Endothelial cell of umbilical vein (primary cell): ENCODE data around the gene LEP. TPM values are rescaled to one million over a fixed set of nuclear protein-coding genes. Genes with fewer than 3 reads are reported as not detected.

Source experiments
- BruUV-seq: library from RNA; stranded (reverse); fragments of 400-500 nt; replicated peaks from 2 replicates; lab custom pipeline; 2021; lab: Mats Ljungman, UMichigan
- CTCF ChIA-PET: fragments of 300-600, 350-600 bp; sonication (Branson Sonifier 250); formaldehyde crosslinking; loops from one replicate; lab custom pipeline; 2021; ENCODE audit warnings: antibody characterized with exemption, inconsistent platforms; lab: Charles Lee
- POLR2A ChIA-PET: fragments of 300-600, 350-600 bp; sonication (Branson Sonifier 250); formaldehyde crosslinking; loops from one replicate; lab custom pipeline; 2021; ENCODE audit warnings: antibody characterized with exemption, inconsistent platforms; lab: Charles Lee
- DNase-seq: peaks from one replicate; pipeline ENCODE4 v3.0.0-alpha.2; 2011; ENCODE audit warnings: low read depth, low spot score
- FAIRE-seq: peaks from 2 replicates; lab custom pipeline; 2011; peaks lifted over from hg19 to GRCh38; lab: Jason Lieb, UNC
- H2AFZ ChIP-seq: 2 replicates; pipeline ENCODE4 v1.6.0; 2012; ENCODE audit warnings: low read depth, low read length, control low read depth, inconsistent platforms
- H3K27ac ChIP-seq: 2 replicates; pipeline ENCODE4 v1.5.1; 2011; ENCODE audit warnings: low read depth, mild to moderate bottlenecking, control low read depth, low read length, moderate library complexity; ENCODE audit not compliant: insufficient read depth
- H3K27me3 ChIP-seq, 2 experiments: 2 replicates each; pipeline versions ENCODE4 v1.6.0 to v1.6.1; 2011; ENCODE audit warnings: low read length in 2 of 2, mixed read lengths in 1 of 2; ENCODE audit not compliant: control insufficient read depth in 2 of 2, insufficient read depth in 2 of 2
- H3K36me3 ChIP-seq, 2 experiments: 2 replicates in 1 of 2; 3 replicates in 1 of 2; pipeline ENCODE4 v1.5.1; 2011; ENCODE audit warnings: low read length in 2 of 2, mild to moderate bottlenecking in 1 of 2, moderate library complexity in 1 of 2; ENCODE audit not compliant: control insufficient read depth in 2 of 2, insufficient read depth in 2 of 2; ENCODE audit errors: extremely low read depth in 1 of 2
- H3K4me1 ChIP-seq: 3 replicates; pipeline ENCODE4 v1.5.1; 2011; ENCODE audit warnings: mild to moderate bottlenecking, low read length; ENCODE audit not compliant: control insufficient read depth, insufficient read depth; ENCODE audit errors: extremely low read depth
- H3K4me2 ChIP-seq: 2 replicates; pipeline ENCODE4 v1.6.1; 2011; ENCODE audit warnings: low read length, control low read depth, mixed read lengths; ENCODE audit not compliant: insufficient read depth
- H3K4me3 ChIP-seq, 3 experiments: fragments of 200-600 bp in 1 of 3; sonication (generic), shearing (Covaris generic) in 1 of 3; replicated peaks in 1 of 3; 2 replicates each; pipeline ENCODE4 v1.5.1; 2011 to 2016; ENCODE audit warnings: control low read depth in 3 of 3, low read length in 3 of 3, mild to moderate bottlenecking in 2 of 3, inconsistent platforms in 1 of 3, low read depth in 1 of 3, moderate library complexity in 1 of 3; ENCODE audit not compliant: insufficient read depth in 1 of 3
- H3K79me2 ChIP-seq: 2 replicates; pipeline ENCODE4 v1.6.0; 2012; ENCODE audit warnings: low read length, inconsistent platforms; ENCODE audit not compliant: control insufficient read depth, insufficient read depth
- H3K9ac ChIP-seq: replicated peaks from 2 replicates; pipeline ENCODE3; 2011; ENCODE audit warnings: low read length, control low read depth; ENCODE audit not compliant: insufficient read depth; ENCODE audit errors: extremely low read depth
- H3K9me1 ChIP-seq: replicated peaks from 3 replicates; pipeline ENCODE4 v1.6.0; 2011; ENCODE audit warnings: mild to moderate bottlenecking, low read length; ENCODE audit not compliant: control insufficient read depth, insufficient read depth; ENCODE audit errors: extremely low read depth
- H3K9me3 ChIP-seq: replicated peaks from 2 replicates; pipeline ENCODE4 v1.5.1; 2012; ENCODE audit warnings: low read length, inconsistent platforms; ENCODE audit not compliant: control insufficient read depth, insufficient read depth
- H4K20me1 ChIP-seq: replicated peaks from 2 replicates; pipeline ENCODE3; 2011; ENCODE audit warnings: mild to moderate bottlenecking, low read length; ENCODE audit not compliant: control insufficient read depth, insufficient read depth; ENCODE audit errors: extremely low read depth
- EZH2 ChIP-seq: IDR thresholded peaks from 2 replicates; pipeline ENCODE4 v1.6.1; 2012; ENCODE audit warnings: borderline replicate concordance, low read depth, mild to moderate bottlenecking, moderate library complexity, low read length, inconsistent platforms; ENCODE audit not compliant: severe bottlenecking
- FOS ChIP-seq: IDR thresholded peaks from 2 replicates; pipeline ENCODE4 v1.6.1; 2011; ENCODE audit warnings: mild to moderate bottlenecking, low read length, moderate library complexity, borderline replicate concordance; ENCODE audit not compliant: insufficient read depth
- GATA2 ChIP-seq: IDR thresholded peaks from 2 replicates; pipeline ENCODE4 v1.7.0; 2011; ENCODE audit warnings: low read depth, mild to moderate bottlenecking, moderate library complexity, mixed read lengths, low read length; ENCODE audit not compliant: insufficient read length, insufficient read depth
- JUN ChIP-seq: IDR thresholded peaks from 2 replicates; pipeline ENCODE4 v1.6.1; 2011; ENCODE audit warnings: borderline replicate concordance, low read depth; ENCODE audit not compliant: insufficient read length, insufficient read depth
- MYC ChIP-seq: IDR thresholded peaks from one replicate; pipeline ENCODE4 v1.6.1; 2011; ENCODE audit warnings: mild to moderate bottlenecking, low read depth, low read length
- POLR2A ChIP-seq: IDR thresholded peaks from 2 replicates; pipeline ENCODE4 v1.6.1; 2012; ENCODE audit warnings: low read depth, mild to moderate bottlenecking, control low read depth, low read length
- POLR2AphosphoS5 ChIP-seq: IDR thresholded peaks from 2 replicates; pipeline ENCODE4 v1.6.1; 2012; ENCODE audit warnings: low read depth, mild to moderate bottlenecking, control low read depth, low read length, moderate library complexity; ENCODE audit not compliant: insufficient read depth
- dilution Hi-C: fragments of 300-500 bp; cut with MboI; formaldehyde crosslinking; loops from one replicate; pipeline ENCODE4 v1.15.0; 2019; ENCODE audit warnings: low sequenced_read_pairs; ENCODE audit not compliant: extremely low pct_ligation_motif_present
- intact Hi-C: fragments of 100-400 bp; cut with micrococcal nuclease; formaldehyde crosslinking; loops from one replicate; pipeline ENCODE4 v1.10.0; 2022
- polyA plus RNA-seq, 4 experiments: library from polyadenylated mRNA; depleted of rRNA in 3 of 4; stranded (reverse) in 3 of 4; unstranded in 1 of 4; fragments of >200 nt; gene quantifications; 2 replicates each; pipeline versions ENCODE4 v1.2.1 to v1.2.3, GENCODE V29; 2011 to 2012; ENCODE audit warnings: missing spikeins in 1 of 4
- total RNA-seq: library from RNA; stranded (reverse); gene quantifications from 2 replicates; pipeline ENCODE4 v1.2.3, GENCODE V29; 2021
- TF ChIP-seq, protein P1 (sequence below), 2 donors: IDR thresholded peaks; 1 replicate in 1 of 2; 2 replicates in 1 of 2; pipeline ENCODE4 v1.5.1; 2011; ENCODE audit warnings: low read length in 2 of 2, mild to moderate bottlenecking in 2 of 2, moderate library complexity in 2 of 2, control low read depth in 1 of 2, inconsistent platforms in 1 of 2, low read depth in 1 of 2; ENCODE audit not compliant: insufficient read depth in 1 of 2; ENCODE audit errors: extremely low read depth in 1 of 2
- TF ChIP-seq, protein P2 (sequence below): IDR thresholded peaks from 2 replicates; pipeline ENCODE4 v1.6.1; 2011; ENCODE audit not compliant: insufficient read depth, insufficient read length

Gene LEP
- total and polyA plus RNA-seq, 2 donors (not counting 3 experiments of a cell fraction or from before 2014, with no cell fraction given), result not detected

DNA sequence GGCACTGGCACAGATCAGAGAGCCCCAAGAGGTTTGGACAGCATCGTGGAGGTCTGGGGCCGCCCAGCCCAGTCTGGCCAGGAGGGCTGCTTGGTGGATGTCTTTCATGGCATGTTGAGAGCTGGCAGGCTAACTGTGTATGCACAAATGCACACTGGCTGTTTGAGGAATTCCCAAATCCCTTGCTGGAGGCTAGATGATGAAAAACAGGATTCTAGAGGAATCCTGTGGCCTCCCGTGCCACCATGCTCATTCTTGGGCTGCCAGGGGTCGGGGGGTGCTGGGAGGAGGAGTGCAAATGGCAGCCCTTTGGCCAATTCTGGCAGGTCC, 26.5 kb downstream of the LEP start:
- CTCF ChIA-PET, result no interaction called here
- Histone ChIP-seq H3K4me2 (no peak overlapping the region), H3K79me2 (no peaks in the 10 kb centered on the region), H3K9me3 (no peaks in the 10 kb centered on the region), H3K4me3 (no peak overlapping the region), H3K9me1 (no peaks in the 10 kb centered on the region), H3K36me3 (no peaks in the 10 kb centered on the region), H3K4me1 (peaks cover 9% of the 10 kb centered on the region), H3K27ac (no peak overlapping the region), H3K27me3 (peaks cover 46 to 65% of the 10 kb centered on the region in 2 experiments), H2AFZ (no peak overlapping the region), H3K9ac (no peak overlapping the region), H4K20me1 (no peaks in the 10 kb centered on the region)
- dilution Hi-C loops, result no loop called here
- peak; percentile 29 for TF ChIP-seq EZH2
- TF ChIP-seq, protein P1, sequence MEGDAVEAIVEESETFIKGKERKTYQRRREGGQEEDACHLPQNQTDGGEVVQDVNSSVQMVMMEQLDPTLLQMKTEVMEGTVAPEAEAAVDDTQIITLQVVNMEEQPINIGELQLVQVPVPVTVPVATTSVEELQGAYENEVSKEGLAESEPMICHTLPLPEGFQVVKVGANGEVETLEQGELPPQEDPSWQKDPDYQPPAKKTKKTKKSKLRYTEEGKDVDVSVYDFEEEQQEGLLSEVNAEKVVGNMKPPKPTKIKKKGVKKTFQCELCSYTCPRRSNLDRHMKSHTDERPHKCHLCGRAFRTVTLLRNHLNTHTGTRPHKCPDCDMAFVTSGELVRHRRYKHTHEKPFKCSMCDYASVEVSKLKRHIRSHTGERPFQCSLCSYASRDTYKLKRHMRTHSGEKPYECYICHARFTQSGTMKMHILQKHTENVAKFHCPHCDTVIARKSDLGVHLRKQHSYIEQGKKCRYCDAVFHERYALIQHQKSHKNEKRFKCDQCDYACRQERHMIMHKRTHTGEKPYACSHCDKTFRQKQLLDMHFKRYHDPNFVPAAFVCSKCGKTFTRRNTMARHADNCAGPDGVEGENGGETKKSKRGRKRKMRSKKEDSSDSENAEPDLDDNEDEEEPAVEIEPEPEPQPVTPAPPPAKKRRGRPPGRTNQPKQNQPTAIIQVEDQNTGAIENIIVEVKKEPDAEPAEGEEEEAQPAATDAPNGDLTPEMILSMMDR (IDR thresholded peaks at IDR 0.05; ENCODE audit: extremely low read depth in 1 of 2, insufficient read depth in 1 of 2, low read depth in 1 of 2, low read length in 2 of 2), result no peak
- TF ChIP-seq MYC, result no peak
- TF ChIP-seq JUN, result no peak
- DNase-seq (no peak), FAIRE-seq (no peak)
- intact Hi-C loops, result no loop called here
- BruUV-seq, result no TSS peak
- POLR2A ChIA-PET, result no interaction called here

DNA sequence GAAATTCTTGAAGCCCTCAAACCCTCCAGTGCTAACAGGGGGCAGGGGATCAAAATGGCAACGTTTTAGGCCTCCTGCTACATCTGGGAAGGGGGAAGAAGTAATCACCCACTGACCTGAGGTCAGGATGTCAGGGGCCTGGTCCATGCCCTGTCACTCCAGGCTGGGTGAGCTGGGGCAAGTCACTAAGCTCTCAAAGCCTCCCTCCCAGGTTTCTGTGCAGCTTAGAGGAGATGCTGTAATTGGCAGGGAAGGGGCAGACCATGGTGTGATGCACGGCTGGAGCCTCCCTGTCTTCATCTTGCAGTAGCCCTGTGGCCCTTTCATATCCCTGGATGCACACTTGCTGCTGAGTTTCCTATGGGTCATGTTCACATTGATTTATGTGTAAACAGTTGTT, 27.2 kb downstream of the LEP start:
- dilution Hi-C loops (no loop called here), intact Hi-C loops (no loop called here)
- no peaks in the 10 kb centered on the region for H3K79me2 ChIP-seq
- ChIA-PET POLR2A (no interaction called here), CTCF (no interaction called here)
- FAIRE-seq (no peak), DNase-seq (no peak)
- no peak overlapping the region for H3K27ac ChIP-seq
- H3K4me3 ChIP-seq, result no peak overlapping the region
- peaks cover 9% of the 10 kb centered on the region for H3K4me1 ChIP-seq
- H3K9me1 ChIP-seq, result no peaks in the 10 kb centered on the region
- no peak overlapping the region for H3K9ac ChIP-seq
- no TSS peak for BruUV-seq
- TF ChIP-seq, protein P2, sequence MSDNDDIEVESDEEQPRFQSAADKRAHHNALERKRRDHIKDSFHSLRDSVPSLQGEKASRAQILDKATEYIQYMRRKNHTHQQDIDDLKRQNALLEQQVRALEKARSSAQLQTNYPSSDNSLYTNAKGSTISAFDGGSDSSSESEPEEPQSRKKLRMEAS, result no peak
- no peak for TF ChIP-seq MYC
- no peak for TF ChIP-seq POLR2AphosphoS5
- TF ChIP-seq, protein P1 (IDR thresholded peaks at IDR 0.05; ENCODE audit: extremely low read depth in 1 of 2, insufficient read depth in 1 of 2, low read depth in 1 of 2, low read length in 2 of 2), result no peak
- no peak for TF ChIP-seq POLR2A
- no peak for TF ChIP-seq GATA2
- no peak for TF ChIP-seq EZH2
- no peak for TF ChIP-seq JUN
- TF ChIP-seq FOS, result no peak
- H3K9me3 ChIP-seq, result no peaks in the 10 kb centered on the region
- no peak overlapping the region for H2AFZ ChIP-seq
- H3K36me3 ChIP-seq, result no peaks in the 10 kb centered on the region
- H3K4me2 ChIP-seq, result no peak overlapping the region
- H4K20me1 ChIP-seq, result no peaks in the 10 kb centered on the region
- peaks cover 53 to 72% of the 10 kb centered on the region in 2 experiments for H3K27me3 ChIP-seq
